22Rv1 (cell line): Measurements from ENCODE around the gene CDK12.

ENCODE experiments used
- H3K27ac ChIP-seq: fragments of 450-650 bp; 2 replicates; pipeline ENCODE4 v1.5.1; 2017
- CTCF ChIP-seq: fragments of 450-650 bp; IDR thresholded peaks from 2 replicates; pipeline ENCODE4 v1.5.1; 2017; ENCODE audit warnings: mild to moderate bottlenecking
- ZFX ChIP-seq: fragments of 450-650 bp; IDR thresholded peaks from 2 replicates; pipeline ENCODE4 v1.6.1; 2017; ENCODE audit warnings: antibody characterized with exemption, borderline replicate concordance

Gene CDK12

DNA sequence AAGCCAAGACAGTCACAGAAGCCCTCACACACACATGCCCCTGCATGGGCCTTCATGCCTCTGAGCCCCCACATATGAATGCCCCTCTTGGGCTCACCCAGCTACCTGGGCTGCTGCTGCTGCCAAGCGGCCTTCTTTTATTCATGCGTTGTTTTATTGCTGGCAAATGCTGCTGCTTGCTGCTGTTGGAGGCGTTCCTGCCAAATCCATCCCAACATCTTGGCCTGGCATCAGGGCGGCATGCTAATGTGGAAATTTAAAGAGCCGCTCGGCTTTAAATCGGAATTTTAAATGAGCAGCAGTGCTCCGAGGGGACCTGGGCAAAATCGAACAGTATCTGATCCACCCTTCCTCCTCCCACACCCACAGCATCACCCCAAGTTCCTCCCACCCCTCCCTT, 107.4 kb downstream of the CDK12 start:
- H3K27ac ChIP-seq, result no peak overlapping the region
- TF ChIP-seq CTCF (no peak), ZFX (no peak)

GRCh38 chr17:39569126-39569525, 107.8 kb downstream of the CDK12 start:
- TF ChIP-seq CTCF (no peak), ZFX (no peak)
- H3K27ac ChIP-seq, result no peak overlapping the region

DNA sequence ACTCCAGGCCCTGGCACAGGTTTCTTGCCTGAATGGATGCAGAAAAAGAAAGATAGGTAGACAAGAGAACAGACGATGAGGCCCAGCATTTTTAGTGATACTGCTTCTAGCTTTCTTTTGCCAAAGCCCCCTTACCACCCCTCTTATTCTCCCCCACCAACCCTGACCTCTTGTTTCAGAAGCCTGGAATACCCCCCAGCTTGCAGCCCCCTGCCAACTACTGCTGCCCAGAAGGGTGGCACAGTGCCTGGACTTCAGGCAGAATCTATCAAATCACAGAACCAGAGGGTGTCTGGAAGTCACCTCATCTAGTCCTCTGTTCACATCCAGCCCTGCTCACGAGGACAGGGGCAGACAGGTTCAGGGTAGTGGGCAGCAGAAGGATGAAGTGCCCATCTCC, 110.8 kb downstream of the CDK12 start:
- TF ChIP-seq ZFX, result no peak
- TF ChIP-seq CTCF, result no peak
- 0 out of 2 replicates have a peak overlapping the region, but pooled peaks have one; percentile 93 for H3K27ac ChIP-seq

GRCh38 chr17:39573447-39574298, 112.4 kb downstream of the CDK12 start:
- peak overlapping the region; percentile 93 for H3K27ac ChIP-seq
- TF ChIP-seq ZFX, result no peak
- TF ChIP-seq CTCF, result no peak

DNA sequence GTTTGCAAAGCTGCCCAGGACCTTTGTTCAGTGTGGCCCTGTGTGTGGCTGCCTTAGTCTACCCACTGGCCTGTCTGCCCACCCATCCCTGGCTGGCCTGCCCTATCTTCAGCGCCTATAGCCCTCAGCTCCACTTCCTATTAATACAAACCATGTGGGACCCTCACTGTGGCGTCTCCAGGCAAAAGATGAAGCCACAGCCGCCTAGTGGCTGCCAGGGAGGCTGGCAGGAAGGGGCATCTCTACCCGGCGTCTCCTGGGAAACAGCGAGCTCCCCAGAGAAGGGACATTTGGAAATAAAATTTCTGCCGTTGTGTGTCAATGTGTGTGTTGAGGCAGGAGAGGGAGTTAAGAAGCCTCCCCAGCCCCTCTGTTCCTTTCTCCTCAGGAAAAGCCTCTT, 114.9 kb downstream of the CDK12 start:
- H3K27ac ChIP-seq, result no peak overlapping the region
- TF ChIP-seq CTCF (peak; percentile 61), ZFX (no peak)

- H3K27ac ChIP-seq, result no peak overlapping the region
- TF ChIP-seq ZFX (no peak), CTCF (no peak)
These were observed 117.0 kb downstream of the CDK12 start for GRCh38 chr17:39578272-39578671.

GRCh38 chr17:39579318-39580081, 118.2 kb downstream of the CDK12 start:
- H3K27ac ChIP-seq, result no peak overlapping the region
- TF ChIP-seq ZFX (no peak), CTCF (no peak)
